WERI-Rb-1 (cell line): ENCODE data around the gene NFIA.

Experiments used
- DNase-seq: peaks from one replicate; pipeline ENCODE4 v3.0.0-alpha.2; 2020
- H3K27ac ChIP-seq: fragments of 250-450 bp; sonication (Bioruptor Pico); 2 replicates; pipeline ENCODE4 v1.5.1; 2020; ENCODE audit warnings: mild to moderate bottlenecking, moderate library complexity
- H3K27me3 ChIP-seq: fragments of 250-450 bp; sonication (Bioruptor Pico); 2 replicates; pipeline ENCODE4 v1.5.1; 2021; ENCODE audit warnings: mild to moderate bottlenecking, low read depth, moderate library complexity; ENCODE audit not compliant: insufficient read depth, severe bottlenecking
- H3K36me3 ChIP-seq: fragments of 250-450 bp; sonication (Bioruptor Pico); 2 replicates; pipeline ENCODE4 v1.5.1; 2020; ENCODE audit warnings: mild to moderate bottlenecking, moderate library complexity
- H3K4me3 ChIP-seq: 2 replicates; pipeline ENCODE4 v1.5.1; 2011; ENCODE audit warnings: low read depth, mild to moderate bottlenecking, control low read depth, low read length
- H3K9me3 ChIP-seq: fragments of 250-450 bp; sonication (Bioruptor Pico); 2 replicates; pipeline ENCODE4 v1.5.1; 2021; ENCODE audit warnings: mild to moderate bottlenecking, moderate library complexity; ENCODE audit not compliant: severe bottlenecking
- CTCF ChIP-seq: IDR thresholded peaks from 2 replicates; pipeline ENCODE4 v1.5.1; 2011; ENCODE audit warnings: low read depth, mild to moderate bottlenecking, control low read depth, inconsistent platforms, low read length

Gene NFIA

GRCh38 chr1:61393575-61393974 lies 311.2 kb downstream of the NFIA start:
- H3K9me3 ChIP-seq = peaks cover 3% of the 10 kb centered on the region
- no peaks in the 10 kb centered on the region for H3K36me3 ChIP-seq
- DNase-seq = no peak
- no peak overlapping the region for H3K4me3 ChIP-seq
- TF ChIP-seq CTCF = no peak
- no peak overlapping the region for H3K27ac ChIP-seq
- no peaks in the 10 kb centered on the region for H3K27me3 ChIP-seq

- TF ChIP-seq CTCF = no peak
- Histone ChIP-seq H3K27me3 (no peaks in the 10 kb centered on the region), H3K36me3 (no peaks in the 10 kb centered on the region), H3K4me3 (no peak overlapping the region), H3K9me3 (no peaks in the 10 kb centered on the region), H3K27ac (no peak overlapping the region; the same call in 1 of the 2 replicates)
- no peak for DNase-seq
Observed at GRCh38 chr1:61395146-61395800, 312.9 kb downstream of the NFIA start.

GRCh38 chr1:61397495-61397894 lies 315.1 kb downstream of the NFIA start:
- no peaks in the 10 kb centered on the region for H3K36me3 ChIP-seq
- no peak overlapping the region for H3K27ac ChIP-seq
- H3K27me3 ChIP-seq = no peaks in the 10 kb centered on the region
- H3K9me3 ChIP-seq = no peaks in the 10 kb centered on the region
- no peak for DNase-seq
- TF ChIP-seq CTCF = no peak
- no peak overlapping the region for H3K4me3 ChIP-seq

GRCh38 chr1:61397935-61398334 lies 315.6 kb downstream of the NFIA start:
- H3K27me3 ChIP-seq = no peaks in the 10 kb centered on the region
- no peak for DNase-seq
- no peaks in the 10 kb centered on the region for H3K36me3 ChIP-seq
- H3K27ac ChIP-seq = no peak overlapping the region
- H3K9me3 ChIP-seq = no peaks in the 10 kb centered on the region
- no peak overlapping the region for H3K4me3 ChIP-seq
- TF ChIP-seq CTCF = no peak

GRCh38 chr1:61399199-61399598 lies 316.8 kb downstream of the NFIA start:
- no peak for DNase-seq
- Histone ChIP-seq H3K27me3 (no peaks in the 10 kb centered on the region), H3K9me3 (no peaks in the 10 kb centered on the region), H3K27ac (no peak overlapping the region), H3K4me3 (no peak overlapping the region), H3K36me3 (no peaks in the 10 kb centered on the region)
- TF ChIP-seq CTCF = no peak
